Measurements from ENCODE around the gene MLYCD. TPM values are rescaled to one million over a fixed set of nuclear protein-coding genes. Genes with fewer than 3 reads are reported as not detected.

Gene MLYCD
- total and polyA plus RNA-seq, 4 donors = 3.7 to 24.4 (median 7.5) TPM

DNA sequence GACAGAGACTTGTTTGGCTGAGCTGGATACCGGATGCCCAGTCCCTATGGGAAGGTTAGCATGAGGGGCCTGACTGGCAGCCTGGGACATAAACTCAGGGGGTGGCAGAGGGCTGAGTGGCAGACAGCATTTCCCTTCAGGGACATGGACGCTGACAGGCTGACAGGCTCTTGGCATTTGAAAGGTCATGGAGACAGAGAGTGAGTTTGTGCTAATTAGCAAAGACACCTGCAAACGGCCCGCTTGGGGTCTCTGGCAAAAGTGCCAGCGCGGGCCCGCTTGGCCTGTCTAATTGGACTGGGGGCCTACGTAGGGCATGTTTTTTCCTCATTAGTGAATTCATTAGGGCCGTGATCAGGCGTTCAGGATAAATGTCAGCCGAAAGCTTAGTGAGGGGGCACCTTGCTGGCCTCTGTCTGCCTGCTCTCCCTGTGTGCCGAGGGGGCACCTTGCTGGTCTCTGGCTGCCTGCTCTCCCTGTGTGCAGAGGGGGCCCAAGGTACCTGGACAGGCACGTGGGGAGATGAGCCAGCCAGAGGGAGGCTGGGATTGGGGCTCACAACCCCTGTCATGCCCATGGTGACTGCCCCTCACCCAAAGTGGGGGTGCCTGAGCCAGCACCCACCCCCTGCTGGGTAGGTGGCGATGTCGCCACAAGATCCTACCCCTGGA lies 76.8 kb downstream of the MLYCD start:
- peaks cover 0 to 3% (median 1%) of the 10 kb centered on the region in 4 donors for H3K4me1 ChIP-seq (ENCODE audit: control insufficient read depth in 4 of 4, insufficient read depth in 4 of 4, low read length in 3 of 4)
- H3K9me3 ChIP-seq (ENCODE audit: control insufficient read depth in 4 of 4, low read length in 3 of 4) = peaks cover 0 to 3% (median under 1%) of the 10 kb centered on the region in 4 donors

More for the DNA sequence above, 76.8 kb downstream of the MLYCD start:
- Histone ChIP-seq H3K4me3 (ENCODE audit: low read depth in 1 of 3, low read length in 3 of 3) (no peak overlapping the region), H3K27ac (ENCODE audit: low read depth in 1 of 2, low read length in 2 of 2) (no peak overlapping the region), H3K36me3 (ENCODE audit: control insufficient read depth in 4 of 4, insufficient read depth in 3 of 4, low read depth in 1 of 4, low read length in 3 of 4) (peaks cover under 1 to 14% (median 5%) of the 10 kb centered on the region in 4 donors), H3K9ac (ENCODE audit: low read depth in 1 of 2, low read length in 2 of 2) (no peak overlapping the region), H3K27me3 (ENCODE audit: control insufficient read depth in 4 of 4, insufficient read depth in 4 of 4, low read length in 3 of 4) (no peaks in the 10 kb centered on the region)
- DNase-seq (ENCODE audit: low spot score) = no peak
- 87% methylated on average over 15 of the region's 15 CpGs for WGBS
- TF ChIP-seq EGR1 (IDR thresholded peaks at IDR 0.05; ENCODE audit: low read depth in 2 of 2) = no peak

Other genes with a start within 250 kb of the MLYCD start
- gene HSBP1, start 91.1 kb upstream of the MLYCD start, total RNA-seq = 10 to 100 TPM in 1 of 2 donors, 1 to 10 TPM in 1; 5.1 to 57.2 TPM
- 100 to 1,000 TPM in 1 of 2 donors, 10 to 100 TPM in 1; 19.4 to 106 TPM for gene HSBP1, start 91.1 kb upstream of the MLYCD start, polyA plus RNA-seq
- 10 to 100 TPM in 1 of 2 donors, 1 to 10 TPM in 1; 7.1 to 47.2 TPM for gene OSGIN1, start 54.1 kb downstream of the MLYCD start, total RNA-seq
- 10 to 100 TPM; 73.6 to 90.4 TPM for gene OSGIN1, start 54.1 kb downstream of the MLYCD start, polyA plus RNA-seq
- 1 to 10 TPM in 1 of 2 donors, not detected in 1; 2.7 TPM for gene NECAB2, start 69.1 kb downstream of the MLYCD start, total RNA-seq
- 1 to 10 TPM; 2.9 to 3.8 TPM for gene NECAB2, start 69.1 kb downstream of the MLYCD start, polyA plus RNA-seq
- under 1 TPM; 0.08 to 0.42 TPM for gene SLC38A8, start 143.7 kb downstream of the MLYCD start, total RNA-seq
- gene SLC38A8, start 143.7 kb downstream of the MLYCD start, polyA plus RNA-seq = 1 to 10 TPM in 1 of 2 donors, under 1 TPM in 1; 0.22 to 1.0 TPM
- gene MBTPS1, start 217.8 kb downstream of the MLYCD start, total RNA-seq = 10 to 100 TPM; 32.6 to 65.0 TPM
- 10 to 100 TPM; 21.1 to 29.0 TPM for gene MBTPS1, start 217.8 kb downstream of the MLYCD start, polyA plus RNA-seq
- 1 to 10 TPM; 6.8 to 9.6 TPM for gene HSDL1, start 246.1 kb downstream of the MLYCD start, total RNA-seq
- gene HSDL1, start 246.1 kb downstream of the MLYCD start, polyA plus RNA-seq = 1 to 10 TPM; 3.0 to 3.8 TPM
- under 1 TPM; under 0.01 to 0.08 TPM for gene DNAAF1, start 246.2 kb downstream of the MLYCD start, total RNA-seq
- gene DNAAF1, start 246.2 kb downstream of the MLYCD start, polyA plus RNA-seq = under 1 TPM in 1 of 2 donors, not detected in 1; 0.06 TPM

Measured in liver (tissue), 9 donors.